Mammary epithelial cell (primary cell): ENCODE data around the gene SYNJ2.

Experiments used
- CTCF ChIP-seq, 2 donors: IDR thresholded peaks in 1 of 2; conservative IDR thresholded peaks in 1 of 2; 2 replicates each; pipeline ENCODE4 v1.5.1; 2011 to 2012; ENCODE audit warnings: inconsistent platforms in 2 of 2, low read length in 2 of 2, mild to moderate bottlenecking in 2 of 2, control low read depth in 1 of 2, low read depth in 1 of 2; ENCODE audit not compliant: insufficient read depth in 1 of 2; ENCODE audit errors: extremely low read depth in 1 of 2
- EZH2 ChIP-seq: IDR thresholded peaks from 2 replicates; pipeline ENCODE4 v1.6.1; 2012; ENCODE audit warnings: low read length, inconsistent platforms, borderline replicate concordance

DNA sequence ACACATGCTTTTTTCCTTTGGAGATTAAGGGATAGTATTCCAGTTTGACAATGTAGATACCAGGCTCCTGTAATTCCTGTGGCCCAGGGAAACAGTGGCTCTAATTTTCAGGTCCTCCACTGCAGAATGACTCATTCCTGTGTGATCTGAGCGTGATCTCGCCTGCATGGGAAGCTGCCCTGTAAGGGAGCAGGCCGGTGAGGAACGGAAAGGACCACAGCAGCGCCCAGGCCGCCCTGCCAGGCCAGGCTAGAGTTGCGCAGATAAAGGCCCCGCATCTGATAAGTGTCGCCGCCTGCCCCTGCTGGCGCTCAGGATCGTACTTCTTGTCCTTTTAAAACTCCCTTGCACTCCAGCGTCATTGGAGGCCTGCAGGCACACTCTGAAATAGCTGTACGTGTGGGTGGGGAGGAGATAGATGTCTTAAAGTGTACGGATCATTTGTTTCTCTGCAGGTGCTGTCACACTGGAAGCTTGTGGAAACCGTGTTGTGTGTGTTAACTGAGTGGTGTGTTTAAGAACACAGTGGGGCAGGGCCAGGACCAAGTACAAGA lies 60.7 kb downstream of the SYNJ2 start:
- TF ChIP-seq CTCF (conservative IDR thresholded peaks at IDR 0.05 in 1 of 2, IDR thresholded peaks at IDR 0.05 in 1 of 2; ENCODE audit: extremely low read depth in 1 of 2, insufficient read depth in 1 of 2, low read depth in 1 of 2, low read length in 2 of 2) (no peak), EZH2 (no peak)
